ENCODE results near the gene LYSMD2. TPM values are rescaled to one million over a fixed set of nuclear protein-coding genes. Genes with fewer than 3 reads are reported as not detected.

LYSMD2 gene
- total RNA-seq, 2 experiments from 2014 or later: 20.6 to 21.9 TPM

GRCh38 chr15:51714911-51715310 lies 22.5 kb downstream of the LYSMD2 start:
- Mint-ChIP-seq H3K36me3 (ENCODE audit: low read depth) (no peaks in the 10 kb centered on the region), H3K27ac (no peak overlapping the region), H3K27me3 (ENCODE audit: low read depth) (no peaks in the 10 kb centered on the region), H3K4me3 (no peak overlapping the region), H3K4me1 (ENCODE audit: low read depth) (peaks cover 7% of the 10 kb centered on the region), H3K9me3 (ENCODE audit: insufficient read depth) (no peaks in the 10 kb centered on the region)
- ATAC-seq (no peak), DNase-seq (no peak)
- CTCF ChIA-PET: no interaction called here
- POLR2A ChIA-PET: no interaction called here

DNA sequence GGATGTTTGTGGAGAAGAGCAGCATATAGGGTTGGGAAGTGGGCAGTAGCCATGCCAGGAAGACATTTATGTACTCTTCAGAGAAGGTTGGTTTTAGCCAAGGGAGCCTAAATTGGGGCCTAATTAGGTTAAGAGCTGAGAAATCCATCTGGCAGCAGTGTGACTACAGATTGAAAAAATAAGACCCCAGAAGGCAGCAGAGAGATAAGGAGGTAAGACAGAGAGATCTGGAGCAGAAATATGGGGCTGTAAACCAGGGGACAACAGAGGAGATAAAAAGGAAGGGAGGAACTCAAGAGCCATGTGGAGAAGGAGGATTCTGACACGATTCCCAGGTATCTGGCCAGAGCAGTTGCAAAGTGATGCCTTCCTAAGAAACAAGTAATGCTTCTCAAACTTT lies 23.3 kb downstream of the LYSMD2 start:
- peaks cover 6% of the 10 kb centered on the region for H3K4me1 Mint-ChIP-seq (ENCODE audit: low read depth)
- no peak overlapping the region for H3K4me3 Mint-ChIP-seq
- H3K9me3 Mint-ChIP-seq (ENCODE audit: insufficient read depth): no peaks in the 10 kb centered on the region
- no peak overlapping the region for H3K27ac Mint-ChIP-seq
- ChIA-PET POLR2A (no interaction called here), CTCF (no interaction called here)
- no peak for ATAC-seq
- no peaks in the 10 kb centered on the region for H3K36me3 Mint-ChIP-seq (ENCODE audit: low read depth)
- no peak for DNase-seq
- H3K27me3 Mint-ChIP-seq (ENCODE audit: low read depth): no peaks in the 10 kb centered on the region

DNA sequence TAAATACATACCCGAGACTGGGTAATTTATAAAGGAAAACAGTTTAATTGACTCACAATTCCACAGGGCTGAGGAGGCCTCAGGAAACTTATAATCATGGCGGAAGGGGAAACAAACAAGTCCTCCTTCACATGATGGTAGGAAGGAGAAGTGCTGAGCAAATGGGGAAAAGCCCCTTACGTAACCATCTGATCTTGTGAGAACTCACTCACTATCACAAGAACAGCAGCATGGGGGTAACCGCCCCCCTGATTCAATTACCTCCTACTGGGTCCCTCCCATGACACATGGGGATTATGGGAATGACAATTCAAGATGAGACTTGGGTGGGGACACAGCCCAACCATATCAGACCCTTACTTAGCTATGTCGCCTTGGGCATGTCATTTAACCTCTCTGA lies 28.4 kb downstream of the LYSMD2 start:
- Mint-ChIP-seq H3K9me3 (ENCODE audit: insufficient read depth) (no peaks in the 10 kb centered on the region), H3K27ac (no peak overlapping the region), H3K4me3 (no peak overlapping the region), H3K27me3 (ENCODE audit: low read depth) (peaks cover 2% of the 10 kb centered on the region), H3K4me1 (ENCODE audit: low read depth) (no peaks in the 10 kb centered on the region), H3K36me3 (ENCODE audit: low read depth) (no peaks in the 10 kb centered on the region)
- CTCF ChIA-PET: no interaction called here
- ATAC-seq (no peak), DNase-seq (no peak)
- POLR2A ChIA-PET: no interaction called here

DNA sequence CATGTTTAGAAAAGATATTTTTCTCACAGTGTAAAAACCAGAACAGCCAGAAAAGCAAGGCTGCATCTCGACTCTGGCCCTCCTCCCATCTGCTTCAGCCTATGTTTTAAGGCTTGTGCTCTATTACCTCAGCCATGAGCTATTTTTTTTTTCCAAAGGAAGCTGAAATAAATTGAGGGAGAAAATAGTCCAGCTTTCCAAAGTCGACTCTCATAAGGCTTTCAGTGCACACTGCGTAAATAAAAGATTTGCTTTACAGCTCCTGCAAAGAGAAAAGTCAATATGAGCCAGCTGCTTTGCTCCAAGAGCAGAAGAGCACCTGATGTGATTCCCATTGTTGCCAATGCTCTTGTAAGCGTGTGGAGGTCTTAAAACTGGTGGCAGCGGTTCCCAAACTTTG lies 29.4 kb downstream of the LYSMD2 start:
- POLR2A ChIA-PET: no interaction called here
- H3K27me3 Mint-ChIP-seq (ENCODE audit: low read depth): peaks cover 5% of the 10 kb centered on the region
- H3K9me3 Mint-ChIP-seq (ENCODE audit: insufficient read depth): no peaks in the 10 kb centered on the region
- ATAC-seq (no peak), DNase-seq (no peak)
- no peaks in the 10 kb centered on the region for H3K36me3 Mint-ChIP-seq (ENCODE audit: low read depth)
- H3K4me1 Mint-ChIP-seq (ENCODE audit: low read depth): no peaks in the 10 kb centered on the region
- H3K27ac Mint-ChIP-seq: no peak overlapping the region
- CTCF ChIA-PET: interaction anchor here (1.0 kb wide), 1 partner anchor 28 kb away, joined by 3 read pairs; no protein-coding TSS in a partner anchor
- H3K4me3 Mint-ChIP-seq: no peak overlapping the region

- Mint-ChIP-seq H3K9me3 (ENCODE audit: insufficient read depth) (no peaks in the 10 kb centered on the region), H3K36me3 (ENCODE audit: low read depth) (no peaks in the 10 kb centered on the region), H3K27ac (no peak overlapping the region), H3K27me3 (ENCODE audit: low read depth) (peaks cover 10% of the 10 kb centered on the region), H3K4me1 (ENCODE audit: low read depth) (no peaks in the 10 kb centered on the region), H3K4me3 (no peak overlapping the region)
- ChIA-PET CTCF (interaction anchor here (1.0 to 1.4 kb wide), 2 partner anchors 29 to 69 kb away, joined by 3 to 4 read pairs; no protein-coding TSS in a partner anchor), POLR2A (no interaction called here)
- DNase-seq (no peak), ATAC-seq (no peak)
These were observed 30.4 kb downstream of the LYSMD2 start for GRCh38 chr15:51706926-51707608.

- H3K4me1 Mint-ChIP-seq (ENCODE audit: low read depth): no peaks in the 10 kb centered on the region
- CTCF ChIA-PET: interaction anchor here (0.7 to 1.4 kb wide), 2 partner anchors 56 to 70 kb away, joined by 4 read pairs; no protein-coding TSS in a partner anchor
- no peak overlapping the region for H3K27ac Mint-ChIP-seq
- H3K4me3 Mint-ChIP-seq: no peak overlapping the region
- DNase-seq: no peak
- ATAC-seq: no peak
- peaks cover 10% of the 10 kb centered on the region for H3K27me3 Mint-ChIP-seq (ENCODE audit: low read depth)
- POLR2A ChIA-PET: no interaction called here
- H3K36me3 Mint-ChIP-seq (ENCODE audit: low read depth): no peaks in the 10 kb centered on the region
- no peaks in the 10 kb centered on the region for H3K9me3 Mint-ChIP-seq (ENCODE audit: insufficient read depth)
These were observed 31.2 kb downstream of the LYSMD2 start for GRCh38 chr15:51706291-51706690.

DNA sequence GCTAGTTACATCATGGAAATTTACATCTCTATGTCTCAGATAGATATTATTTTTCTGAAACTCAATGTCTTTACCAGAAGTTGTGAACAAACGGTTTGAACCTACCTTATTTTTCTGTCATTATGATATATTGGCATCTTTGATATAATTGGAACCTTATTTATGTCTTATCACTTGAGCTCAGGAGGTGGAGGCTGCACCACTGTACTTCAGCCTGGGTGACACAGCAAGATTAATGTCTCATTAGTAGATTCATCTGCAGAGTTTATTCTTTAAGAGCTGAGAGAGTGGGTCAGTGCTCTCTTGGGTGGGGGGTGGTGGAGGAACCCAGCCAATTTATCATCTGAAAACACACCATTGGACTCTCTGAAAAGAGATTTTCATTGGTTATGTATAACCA lies 34.7 kb downstream of the LYSMD2 start:
- ChIA-PET POLR2A (no interaction called here), CTCF (interaction anchor here (1.0 kb wide), 1 partner anchor 53 kb away, joined by 3 read pairs; no protein-coding TSS in a partner anchor)
- peaks cover 26% of the 10 kb centered on the region for H3K27me3 Mint-ChIP-seq (ENCODE audit: low read depth)
- ATAC-seq (no peak), DNase-seq (no peak)
- H3K4me1 Mint-ChIP-seq (ENCODE audit: low read depth): no peaks in the 10 kb centered on the region
- no peaks in the 10 kb centered on the region for H3K9me3 Mint-ChIP-seq (ENCODE audit: insufficient read depth)
- no peaks in the 10 kb centered on the region for H3K36me3 Mint-ChIP-seq (ENCODE audit: low read depth)
- no peak overlapping the region for H3K27ac Mint-ChIP-seq
- H3K4me3 Mint-ChIP-seq: no peak overlapping the region

- Mint-ChIP-seq H3K27me3 (ENCODE audit: low read depth) (peaks cover 25% of the 10 kb centered on the region), H3K4me1 (ENCODE audit: low read depth) (no peaks in the 10 kb centered on the region), H3K9me3 (ENCODE audit: insufficient read depth) (no peaks in the 10 kb centered on the region), H3K36me3 (ENCODE audit: low read depth) (no peaks in the 10 kb centered on the region), H3K4me3 (no peak overlapping the region), H3K27ac (no peak overlapping the region)
- POLR2A ChIA-PET: no interaction called here
- CTCF ChIA-PET: interaction anchor here (0.8 to 2.0 kb wide), 2 partner anchors 26 to 77 kb away, joined by 3 to 6 read pairs; no protein-coding TSS in a partner anchor
- DNase-seq: no peak
- ATAC-seq: no peak
These were observed 38.1 kb downstream of the LYSMD2 start for GRCh38 chr15:51699373-51699772.

GRCh38 chr15:51697163-51697562 lies 40.3 kb downstream of the LYSMD2 start:
- Mint-ChIP-seq H3K36me3 (ENCODE audit: low read depth) (no peaks in the 10 kb centered on the region), H3K27ac (no peak overlapping the region), H3K9me3 (ENCODE audit: insufficient read depth) (no peaks in the 10 kb centered on the region), H3K4me1 (ENCODE audit: low read depth) (peaks cover 10% of the 10 kb centered on the region), H3K27me3 (ENCODE audit: low read depth) (peaks cover 29% of the 10 kb centered on the region), H3K4me3 (no peak overlapping the region)
- no peak for ATAC-seq
- no peak for DNase-seq
- ChIA-PET CTCF (no interaction called here), POLR2A (no interaction called here)

DNA sequence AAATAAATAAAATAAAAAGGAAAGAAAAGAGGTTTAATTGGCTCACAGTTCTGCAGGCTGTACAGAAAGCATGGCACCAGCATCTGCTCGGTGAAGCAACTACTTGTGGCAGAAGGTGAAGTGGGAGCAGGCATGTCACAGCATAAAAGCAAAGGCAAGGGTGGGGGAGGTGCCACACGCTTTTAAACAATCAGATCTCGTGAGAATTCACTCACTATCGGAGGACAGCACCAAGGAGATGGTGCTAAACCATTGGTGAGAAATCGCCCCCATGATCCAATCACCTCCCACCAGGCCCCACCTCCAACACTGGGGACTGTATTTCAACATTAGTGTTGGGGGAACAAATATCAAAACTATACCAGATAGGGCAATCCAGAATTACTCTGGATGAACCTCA lies 40.9 kb downstream of the LYSMD2 start:
- Mint-ChIP-seq H3K9me3 (ENCODE audit: insufficient read depth) (no peaks in the 10 kb centered on the region), H3K36me3 (ENCODE audit: low read depth) (no peaks in the 10 kb centered on the region), H3K27ac (no peak overlapping the region), H3K27me3 (ENCODE audit: low read depth) (peaks cover 33% of the 10 kb centered on the region), H3K4me3 (no peak overlapping the region), H3K4me1 (ENCODE audit: low read depth) (peaks cover 16% of the 10 kb centered on the region)
- POLR2A ChIA-PET: no interaction called here
- CTCF ChIA-PET: no interaction called here
- ATAC-seq: no peak
- DNase-seq: no peak

DNA sequence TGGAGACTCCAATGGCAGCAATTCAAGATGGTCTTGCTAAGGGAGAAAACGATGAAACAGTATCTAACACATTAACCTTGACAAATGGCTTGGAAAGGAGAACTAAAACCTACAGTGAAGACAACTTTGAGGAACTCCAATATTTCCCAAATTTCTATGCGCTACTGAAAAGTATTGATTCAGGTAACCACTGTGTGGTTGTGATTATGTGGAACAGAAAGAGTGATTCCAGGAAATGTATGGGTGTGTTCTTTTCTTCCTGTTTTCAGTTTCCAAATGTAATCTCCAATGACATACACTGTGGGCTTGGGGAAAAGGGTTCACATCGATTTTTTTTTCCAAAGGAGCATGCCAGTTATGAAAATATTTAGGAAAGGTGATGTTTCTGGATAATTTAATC lies 45.3 kb downstream of the LYSMD2 start:
- Mint-ChIP-seq H3K27me3 (ENCODE audit: low read depth) (peaks cover 40% of the 10 kb centered on the region), H3K4me1 (ENCODE audit: low read depth) (peaks cover 23% of the 10 kb centered on the region), H3K9me3 (ENCODE audit: insufficient read depth) (no peaks in the 10 kb centered on the region), H3K4me3 (no peak overlapping the region), H3K36me3 (ENCODE audit: low read depth) (no peaks in the 10 kb centered on the region), H3K27ac (no peak overlapping the region)
- DNase-seq: no peak
- POLR2A ChIA-PET: no interaction called here
- ATAC-seq: no peak
- CTCF ChIA-PET: interaction anchor here (1.0 to 1.5 kb wide), 2 partner anchors 84 to 85 kb away, joined by 3 read pairs; no protein-coding TSS in a partner anchor

- H3K36me3 Mint-ChIP-seq (ENCODE audit: low read depth): no peaks in the 10 kb centered on the region
- ChIA-PET POLR2A (no interaction called here), CTCF (interaction anchor here (0.9 to 1.3 kb wide), 3 partner anchors 39 to 88 kb away, joined by 3 to 8 read pairs (median 5); partner anchors contain the start of gene LYSMD2)
- peaks cover 23% of the 10 kb centered on the region for H3K4me1 Mint-ChIP-seq (ENCODE audit: low read depth)
- no peak overlapping the region for H3K4me3 Mint-ChIP-seq
- no peak for DNase-seq
- H3K9me3 Mint-ChIP-seq (ENCODE audit: insufficient read depth): no peaks in the 10 kb centered on the region
- H3K27ac Mint-ChIP-seq: no peak overlapping the region
- no peak for ATAC-seq
- peaks cover 50% of the 10 kb centered on the region for H3K27me3 Mint-ChIP-seq (ENCODE audit: low read depth)
These were observed 48.6 kb downstream of the LYSMD2 start for GRCh38 chr15:51688863-51689262.

GRCh38 chr15:51687565-51687964 lies 49.9 kb downstream of the LYSMD2 start:
- CTCF ChIA-PET: no interaction called here
- peaks cover 48% of the 10 kb centered on the region for H3K27me3 Mint-ChIP-seq (ENCODE audit: low read depth)

More at GRCh38 chr15:51687565-51687964, 49.9 kb downstream of the LYSMD2 start:
- no peaks in the 10 kb centered on the region for H3K36me3 Mint-ChIP-seq (ENCODE audit: low read depth)
- POLR2A ChIA-PET: no interaction called here
- H3K27ac Mint-ChIP-seq: no peak overlapping the region
- ATAC-seq: no peak
- H3K4me1 Mint-ChIP-seq (ENCODE audit: low read depth): peaks cover 16% of the 10 kb centered on the region
- no peak for DNase-seq
- no peaks in the 10 kb centered on the region for H3K9me3 Mint-ChIP-seq (ENCODE audit: insufficient read depth)
- no peak overlapping the region for H3K4me3 Mint-ChIP-seq

Data from activated CD8-positive, alpha-beta T cell treated with anti-CD3 and anti-CD28 coated beads, Interleukin-2, amount 10 ng/mL, durations not matched to agents 7 days and 5 days (primary cell).